ENCODE measurements around the gene ZNF385A. TPM values are rescaled to one million over a fixed set of nuclear protein-coding genes. Genes with fewer than 3 reads are reported as not detected.
A peak's percentile ranks its signal among the peaks of the same experiment; 100 is the strongest.

Gene ZNF385A
- total and polyA plus RNA-seq, 9 of the 15 experiments (the other 6 are each of a cell fraction or from before 2014, with no cell fraction given), result 1.0 to 111 (median 7.7) TPM

- no peak for TF ChIP-seq NR2C2 (CRISPR knock-in tag; IDR thresholded peaks at IDR 0.05)
- TF ChIP-seq NR2C2 (tag; IDR thresholded peaks at IDR 0.05), result no peak
- no peak for TF ChIP-seq NR1H2 (CRISPR knock-in tag; IDR thresholded peaks at IDR 0.05)
- TF ChIP-seq ZBTB2 (IDR thresholded peaks at IDR 0.05), result peak; percentile 67; the same call in 1 of the 2 replicates
- TF ChIP-seq SP1 (CRISPR knock-in tag; IDR thresholded peaks at IDR 0.05), result 0 out of 2 replicates have a peak, but pooled peaks have one; percentile 54
- no peak for TF ChIP-seq HOXB6 (CRISPR knock-in tag; IDR thresholded peaks at IDR 0.05; ENCODE audit: borderline replicate concordance)
- no peak for TF ChIP-seq ZNF174 (CRISPR knock-in tag; IDR thresholded peaks at IDR 0.05)
- TF ChIP-seq FOXA1 (IDR thresholded peaks at IDR 0.05; ENCODE audit: borderline replicate concordance), result no peak
- TF ChIP-seq, protein P1, sequence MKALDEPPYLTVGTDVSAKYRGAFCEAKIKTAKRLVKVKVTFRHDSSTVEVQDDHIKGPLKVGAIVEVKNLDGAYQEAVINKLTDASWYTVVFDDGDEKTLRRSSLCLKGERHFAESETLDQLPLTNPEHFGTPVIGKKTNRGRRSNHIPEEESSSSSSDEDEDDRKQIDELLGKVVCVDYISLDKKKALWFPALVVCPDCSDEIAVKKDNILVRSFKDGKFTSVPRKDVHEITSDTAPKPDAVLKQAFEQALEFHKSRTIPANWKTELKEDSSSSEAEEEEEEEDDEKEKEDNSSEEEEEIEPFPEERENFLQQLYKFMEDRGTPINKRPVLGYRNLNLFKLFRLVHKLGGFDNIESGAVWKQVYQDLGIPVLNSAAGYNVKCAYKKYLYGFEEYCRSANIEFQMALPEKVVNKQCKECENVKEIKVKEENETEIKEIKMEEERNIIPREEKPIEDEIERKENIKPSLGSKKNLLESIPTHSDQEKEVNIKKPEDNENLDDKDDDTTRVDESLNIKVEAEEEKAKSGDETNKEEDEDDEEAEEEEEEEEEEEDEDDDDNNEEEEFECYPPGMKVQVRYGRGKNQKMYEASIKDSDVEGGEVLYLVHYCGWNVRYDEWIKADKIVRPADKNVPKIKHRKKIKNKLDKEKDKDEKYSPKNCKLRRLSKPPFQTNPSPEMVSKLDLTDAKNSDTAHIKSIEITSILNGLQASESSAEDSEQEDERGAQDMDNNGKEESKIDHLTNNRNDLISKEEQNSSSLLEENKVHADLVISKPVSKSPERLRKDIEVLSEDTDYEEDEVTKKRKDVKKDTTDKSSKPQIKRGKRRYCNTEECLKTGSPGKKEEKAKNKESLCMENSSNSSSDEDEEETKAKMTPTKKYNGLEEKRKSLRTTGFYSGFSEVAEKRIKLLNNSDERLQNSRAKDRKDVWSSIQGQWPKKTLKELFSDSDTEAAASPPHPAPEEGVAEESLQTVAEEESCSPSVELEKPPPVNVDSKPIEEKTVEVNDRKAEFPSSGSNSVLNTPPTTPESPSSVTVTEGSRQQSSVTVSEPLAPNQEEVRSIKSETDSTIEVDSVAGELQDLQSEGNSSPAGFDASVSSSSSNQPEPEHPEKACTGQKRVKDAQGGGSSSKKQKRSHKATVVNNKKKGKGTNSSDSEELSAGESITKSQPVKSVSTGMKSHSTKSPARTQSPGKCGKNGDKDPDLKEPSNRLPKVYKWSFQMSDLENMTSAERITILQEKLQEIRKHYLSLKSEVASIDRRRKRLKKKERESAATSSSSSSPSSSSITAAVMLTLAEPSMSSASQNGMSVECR (CRISPR knock-in tag; IDR thresholded peaks at IDR 0.05), result no peak
- TF ChIP-seq ZNF668 (CRISPR knock-in tag; IDR thresholded peaks at IDR 0.05), result no peak
- TF ChIP-seq, protein P2, sequence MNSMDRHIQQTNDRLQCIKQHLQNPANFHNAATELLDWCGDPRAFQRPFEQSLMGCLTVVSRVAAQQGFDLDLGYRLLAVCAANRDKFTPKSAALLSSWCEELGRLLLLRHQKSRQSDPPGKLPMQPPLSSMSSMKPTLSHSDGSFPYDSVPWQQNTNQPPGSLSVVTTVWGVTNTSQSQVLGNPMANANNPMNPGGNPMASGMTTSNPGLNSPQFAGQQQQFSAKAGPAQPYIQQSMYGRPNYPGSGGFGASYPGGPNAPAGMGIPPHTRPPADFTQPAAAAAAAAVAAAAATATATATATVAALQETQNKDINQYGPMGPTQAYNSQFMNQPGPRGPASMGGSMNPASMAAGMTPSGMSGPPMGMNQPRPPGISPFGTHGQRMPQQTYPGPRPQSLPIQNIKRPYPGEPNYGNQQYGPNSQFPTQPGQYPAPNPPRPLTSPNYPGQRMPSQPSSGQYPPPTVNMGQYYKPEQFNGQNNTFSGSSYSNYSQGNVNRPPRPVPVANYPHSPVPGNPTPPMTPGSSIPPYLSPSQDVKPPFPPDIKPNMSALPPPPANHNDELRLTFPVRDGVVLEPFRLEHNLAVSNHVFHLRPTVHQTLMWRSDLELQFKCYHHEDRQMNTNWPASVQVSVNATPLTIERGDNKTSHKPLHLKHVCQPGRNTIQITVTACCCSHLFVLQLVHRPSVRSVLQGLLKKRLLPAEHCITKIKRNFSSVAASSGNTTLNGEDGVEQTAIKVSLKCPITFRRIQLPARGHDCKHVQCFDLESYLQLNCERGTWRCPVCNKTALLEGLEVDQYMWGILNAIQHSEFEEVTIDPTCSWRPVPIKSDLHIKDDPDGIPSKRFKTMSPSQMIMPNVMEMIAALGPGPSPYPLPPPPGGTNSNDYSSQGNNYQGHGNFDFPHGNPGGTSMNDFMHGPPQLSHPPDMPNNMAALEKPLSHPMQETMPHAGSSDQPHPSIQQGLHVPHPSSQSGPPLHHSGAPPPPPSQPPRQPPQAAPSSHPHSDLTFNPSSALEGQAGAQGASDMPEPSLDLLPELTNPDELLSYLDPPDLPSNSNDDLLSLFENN (IDR thresholded peaks at IDR 0.05; ENCODE audit: low read depth in 2 of 2, low read length in 2 of 2), result peak in 1 of 2 experiments; percentile 34; a peak in 1 of 4 replicates
- TF ChIP-seq, protein P3, sequence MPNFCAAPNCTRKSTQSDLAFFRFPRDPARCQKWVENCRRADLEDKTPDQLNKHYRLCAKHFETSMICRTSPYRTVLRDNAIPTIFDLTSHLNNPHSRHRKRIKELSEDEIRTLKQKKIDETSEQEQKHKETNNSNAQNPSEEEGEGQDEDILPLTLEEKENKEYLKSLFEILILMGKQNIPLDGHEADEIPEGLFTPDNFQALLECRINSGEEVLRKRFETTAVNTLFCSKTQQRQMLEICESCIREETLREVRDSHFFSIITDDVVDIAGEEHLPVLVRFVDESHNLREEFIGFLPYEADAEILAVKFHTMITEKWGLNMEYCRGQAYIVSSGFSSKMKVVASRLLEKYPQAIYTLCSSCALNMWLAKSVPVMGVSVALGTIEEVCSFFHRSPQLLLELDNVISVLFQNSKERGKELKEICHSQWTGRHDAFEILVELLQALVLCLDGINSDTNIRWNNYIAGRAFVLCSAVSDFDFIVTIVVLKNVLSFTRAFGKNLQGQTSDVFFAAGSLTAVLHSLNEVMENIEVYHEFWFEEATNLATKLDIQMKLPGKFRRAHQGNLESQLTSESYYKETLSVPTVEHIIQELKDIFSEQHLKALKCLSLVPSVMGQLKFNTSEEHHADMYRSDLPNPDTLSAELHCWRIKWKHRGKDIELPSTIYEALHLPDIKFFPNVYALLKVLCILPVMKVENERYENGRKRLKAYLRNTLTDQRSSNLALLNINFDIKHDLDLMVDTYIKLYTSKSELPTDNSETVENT (CRISPR knock-in tag; IDR thresholded peaks at IDR 0.05), result no peak
- TF ChIP-seq, protein P4, sequence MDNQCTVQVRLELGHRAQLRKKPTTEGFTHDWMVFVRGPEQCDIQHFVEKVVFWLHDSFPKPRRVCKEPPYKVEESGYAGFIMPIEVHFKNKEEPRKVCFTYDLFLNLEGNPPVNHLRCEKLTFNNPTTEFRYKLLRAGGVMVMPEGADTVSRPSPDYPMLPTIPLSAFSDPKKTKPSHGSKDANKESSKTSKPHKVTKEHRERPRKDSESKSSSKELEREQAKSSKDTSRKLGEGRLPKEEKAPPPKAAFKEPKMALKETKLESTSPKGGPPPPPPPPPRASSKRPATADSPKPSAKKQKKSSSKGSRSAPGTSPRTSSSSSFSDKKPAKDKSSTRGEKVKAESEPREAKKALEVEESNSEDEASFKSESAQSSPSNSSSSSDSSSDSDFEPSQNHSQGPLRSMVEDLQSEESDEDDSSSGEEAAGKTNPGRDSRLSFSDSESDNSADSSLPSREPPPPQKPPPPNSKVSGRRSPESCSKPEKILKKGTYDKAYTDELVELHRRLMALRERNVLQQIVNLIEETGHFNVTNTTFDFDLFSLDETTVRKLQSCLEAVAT (IDR thresholded peaks at IDR 0.05), result 0 out of 4 replicates have a peak, but pooled peaks of 1 of the 2 experiments have one; percentile 27
Observed at GRCh38 chr12:54360717-54361456, 23.6 kb downstream of the ZNF385A start (continued).
